Lower leg skin (tissue), 3 donors: ENCODE results near the gene CCDC71.

Experiments
- POLR2A ChIP-seq, 2 donors: fragments of 450-650 bp; IDR thresholded peaks; one replicate each; pipeline ENCODE4 v1.6.1; 2016 to 2017; ENCODE audit warnings: antibody characterized with exemption in 2 of 2, mild to moderate bottlenecking in 1 of 2, moderate library complexity in 1 of 2
- TF ChIP-seq, protein P1 (sequence below), 3 donors: fragments of 450-650 bp; IDR thresholded peaks; one replicate each; pipeline ENCODE4 v1.5.1; 2016; ENCODE audit warnings: antibody characterized with exemption in 3 of 3, mild to moderate bottlenecking in 3 of 3, moderate library complexity in 2 of 3

DNA sequence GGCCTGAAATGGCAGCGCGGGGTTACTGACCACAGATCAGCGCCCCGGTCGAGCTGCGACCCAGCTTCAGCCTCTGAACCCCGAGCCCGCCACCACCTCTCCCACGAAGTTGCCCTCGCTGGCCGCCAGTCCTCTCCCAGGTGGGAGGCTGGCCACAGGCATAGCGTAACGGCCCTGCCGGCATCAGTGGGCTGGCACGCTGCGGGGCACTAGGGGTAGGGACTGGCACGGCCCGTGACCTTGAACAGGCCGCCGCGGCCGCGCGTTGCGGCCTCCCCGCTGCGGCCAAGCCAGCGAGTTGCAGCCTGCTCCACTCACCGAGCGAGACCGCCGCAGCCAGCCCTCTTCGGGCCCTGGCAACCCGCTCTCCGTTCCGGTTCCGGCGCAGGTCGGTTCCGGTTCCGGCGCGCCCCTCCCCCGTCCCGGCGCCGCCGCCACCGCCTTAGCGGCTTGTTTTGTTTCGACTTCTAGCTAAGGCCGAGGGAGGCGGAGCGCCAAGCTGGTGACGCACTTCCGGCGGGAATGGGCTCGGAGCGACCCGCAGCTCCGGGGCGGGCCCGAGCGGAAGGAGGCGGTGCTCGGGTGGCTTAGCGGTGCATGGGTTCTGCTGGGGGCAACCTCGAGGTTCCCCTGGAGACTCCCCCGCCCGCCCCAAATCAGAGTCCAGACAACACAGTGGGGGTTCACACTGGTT is 45.5 kb downstream of the CCDC71 start, which contains the start of gene USP19:
- TF ChIP-seq, protein P1, sequence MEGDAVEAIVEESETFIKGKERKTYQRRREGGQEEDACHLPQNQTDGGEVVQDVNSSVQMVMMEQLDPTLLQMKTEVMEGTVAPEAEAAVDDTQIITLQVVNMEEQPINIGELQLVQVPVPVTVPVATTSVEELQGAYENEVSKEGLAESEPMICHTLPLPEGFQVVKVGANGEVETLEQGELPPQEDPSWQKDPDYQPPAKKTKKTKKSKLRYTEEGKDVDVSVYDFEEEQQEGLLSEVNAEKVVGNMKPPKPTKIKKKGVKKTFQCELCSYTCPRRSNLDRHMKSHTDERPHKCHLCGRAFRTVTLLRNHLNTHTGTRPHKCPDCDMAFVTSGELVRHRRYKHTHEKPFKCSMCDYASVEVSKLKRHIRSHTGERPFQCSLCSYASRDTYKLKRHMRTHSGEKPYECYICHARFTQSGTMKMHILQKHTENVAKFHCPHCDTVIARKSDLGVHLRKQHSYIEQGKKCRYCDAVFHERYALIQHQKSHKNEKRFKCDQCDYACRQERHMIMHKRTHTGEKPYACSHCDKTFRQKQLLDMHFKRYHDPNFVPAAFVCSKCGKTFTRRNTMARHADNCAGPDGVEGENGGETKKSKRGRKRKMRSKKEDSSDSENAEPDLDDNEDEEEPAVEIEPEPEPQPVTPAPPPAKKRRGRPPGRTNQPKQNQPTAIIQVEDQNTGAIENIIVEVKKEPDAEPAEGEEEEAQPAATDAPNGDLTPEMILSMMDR (IDR thresholded peaks at IDR 0.05), result no peak
- TF ChIP-seq POLR2A (IDR thresholded peaks at IDR 0.05), result peak in 1 of 2 donors; percentile 73
